GM21825 (cell line): ENCODE results near the gene RNASE7.

Experiments used
- ATAC-seq: cut with Tn5 transposase; IDR thresholded peaks from one replicate; pipeline ENCODE4 v1.9.1; 2021; ENCODE audit warnings: mild to moderate bottlenecking, moderate library complexity; ENCODE audit not compliant: unreplicated experiment

The RNASE7 gene

GRCh38 chr14:21084998-21085853 lies 43.1 kb downstream of the RNASE7 start:
- ATAC-seq = no peak

- ATAC-seq = no peak
These were observed 44.7 kb downstream of the RNASE7 start for GRCh38 chr14:21086908-21087293.

- no peak for ATAC-seq
These were observed 45.3 kb downstream of the RNASE7 start for GRCh38 chr14:21087294-21088091.

- no peak for ATAC-seq
These were observed 46.5 kb downstream of the RNASE7 start for GRCh38 chr14:21088687-21089086.

GRCh38 chr14:21089271-21089670 lies 47.1 kb downstream of the RNASE7 start:
- no peak for ATAC-seq

GRCh38 chr14:21089877-21090193 lies 47.7 kb downstream of the RNASE7 start:
- no peak for ATAC-seq

GRCh38 chr14:21090194-21090939 lies 48.2 kb downstream of the RNASE7 start:
- ATAC-seq = no peak

GRCh38 chr14:21090940-21091663 lies 48.9 kb downstream of the RNASE7 start:
- ATAC-seq = no peak

GRCh38 chr14:21091821-21092272 lies 49.7 kb downstream of the RNASE7 start:
- ATAC-seq = no peak

- ATAC-seq = peak; percentile 82
These were observed 50.3 kb downstream of the RNASE7 start for GRCh38 chr14:21092273-21093011.

GRCh38 chr14:21093018-21093417 lies 50.9 kb downstream of the RNASE7 start:
- no peak for ATAC-seq
